NT2/D1 (cell line): ENCODE measurements around the gene TRPM5.

Experiments
- SUZ12 ChIP-seq: IDR thresholded peaks from 2 replicates; pipeline ENCODE4 v1.6.1; 2011; ENCODE audit not compliant: insufficient read length, insufficient read depth; ENCODE audit errors: extremely low read depth
- ZNF274 ChIP-seq: IDR thresholded peaks from 2 replicates; pipeline ENCODE4 v1.6.1; 2011; ENCODE audit warnings: mild to moderate bottlenecking, low read depth, low read length

DNA sequence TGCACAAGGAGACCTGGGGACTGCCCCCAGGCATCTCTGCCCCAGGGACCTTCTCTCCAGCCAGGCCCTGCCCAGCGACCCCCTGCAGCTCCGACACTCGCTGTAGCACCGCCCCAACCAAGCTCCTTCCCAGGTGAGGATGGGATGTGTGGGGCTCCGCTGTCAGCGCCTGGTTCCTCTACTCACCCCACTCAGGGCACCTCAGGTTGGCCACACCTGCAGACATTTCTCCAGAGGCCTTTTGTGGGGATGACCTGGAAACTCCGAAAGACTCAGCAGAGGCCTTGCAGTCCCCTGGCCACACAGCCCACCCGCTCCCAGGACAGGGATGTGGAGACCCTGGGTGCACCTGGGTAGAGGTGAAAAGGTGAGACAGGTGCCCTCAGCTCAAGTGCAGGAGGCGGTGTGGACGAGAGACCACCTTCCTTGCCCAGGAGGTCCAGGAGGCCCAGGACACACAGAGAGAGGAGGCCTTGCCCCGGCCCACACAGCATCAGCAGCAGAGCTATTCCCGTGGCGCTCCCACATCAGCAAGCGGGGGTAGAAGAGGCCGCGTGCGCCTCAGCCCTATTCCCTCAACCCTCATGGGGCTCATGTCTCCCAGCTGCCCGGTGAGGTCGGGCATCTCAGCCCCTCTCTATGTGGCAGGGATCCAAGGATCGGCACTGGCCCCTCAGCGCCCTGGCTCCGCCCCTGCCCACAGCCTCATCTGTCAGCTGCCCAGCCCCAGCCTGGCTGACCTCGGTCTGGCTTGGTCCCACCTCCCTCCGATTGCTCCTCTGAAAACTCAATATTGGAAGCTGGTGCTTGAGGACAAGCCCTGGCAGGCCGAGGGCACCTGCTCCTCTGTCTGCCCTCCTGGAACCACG lies 20.9 kb downstream of the TRPM5 start:
- no peak for TF ChIP-seq SUZ12
- TF ChIP-seq ZNF274: no peak
